GM18505 (cell line): ENCODE data around the gene TRPM3.
A peak's percentile ranks its signal among the peaks of the same experiment; 100 is the strongest.

Source experiments
- ATAC-seq: cut with Tn5 transposase; IDR thresholded peaks from one replicate; pipeline ENCODE4 v1.9.1; 2021; ENCODE audit not compliant: unreplicated experiment
- POLR2A ChIP-seq: IDR thresholded peaks from 4 replicates; pipeline ENCODE4 v1.6.1; 2011; ENCODE audit warnings: borderline replicate concordance; ENCODE audit not compliant: insufficient read depth, insufficient read length; ENCODE audit errors: extremely low read depth

Gene TRPM3

GRCh38 chr9:70941191-70941590 lies 180.2 kb downstream of the TRPM3 start:
- no peak for TF ChIP-seq POLR2A
- ATAC-seq = no peak

DNA sequence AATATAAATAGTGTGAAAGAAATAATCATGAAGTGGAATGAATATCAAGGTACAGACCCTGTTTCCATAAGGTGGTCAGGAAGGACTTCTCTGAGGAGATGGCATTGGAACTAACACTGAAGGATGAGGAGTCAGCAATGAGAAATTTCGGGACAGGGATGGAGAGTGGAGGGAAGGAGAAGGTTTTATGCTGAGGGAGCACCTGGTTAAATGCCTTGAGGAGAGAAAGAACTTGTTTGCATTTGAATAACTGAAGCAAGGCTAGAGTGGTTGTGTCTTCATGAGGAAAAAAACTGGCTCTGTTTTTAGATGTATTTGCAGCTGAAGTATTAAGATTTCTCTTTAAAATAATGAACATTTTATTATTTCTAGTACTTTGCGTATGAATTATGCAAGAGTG lies 180.8 kb downstream of the TRPM3 start:
- ATAC-seq = no peak
- no peak for TF ChIP-seq POLR2A

GRCh38 chr9:70936536-70936935 lies 184.9 kb downstream of the TRPM3 start:
- no peak for ATAC-seq
- TF ChIP-seq POLR2A = no peak

DNA sequence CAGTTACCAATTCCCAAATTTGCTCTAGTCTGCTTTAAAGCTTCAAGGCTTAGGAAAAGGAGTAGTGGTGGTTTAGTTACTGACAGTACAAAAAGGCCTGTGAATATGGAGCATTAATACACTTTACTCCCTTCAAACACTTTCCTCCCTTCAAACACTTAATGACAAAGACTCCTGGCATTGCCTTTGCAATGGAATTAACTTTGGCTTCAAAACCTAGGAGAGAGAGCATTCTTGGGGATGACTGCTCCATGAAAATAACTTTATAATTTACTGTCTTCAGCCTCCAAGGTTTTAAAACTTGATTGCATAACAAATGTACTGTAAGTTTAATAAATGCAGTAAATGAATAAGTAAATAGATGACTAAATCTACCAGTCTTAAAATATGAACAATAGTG lies 185.6 kb downstream of the TRPM3 start:
- TF ChIP-seq POLR2A = no peak
- ATAC-seq = no peak

GRCh38 chr9:70934642-70935041 lies 186.8 kb downstream of the TRPM3 start:
- no peak for TF ChIP-seq POLR2A
- ATAC-seq = no peak

DNA sequence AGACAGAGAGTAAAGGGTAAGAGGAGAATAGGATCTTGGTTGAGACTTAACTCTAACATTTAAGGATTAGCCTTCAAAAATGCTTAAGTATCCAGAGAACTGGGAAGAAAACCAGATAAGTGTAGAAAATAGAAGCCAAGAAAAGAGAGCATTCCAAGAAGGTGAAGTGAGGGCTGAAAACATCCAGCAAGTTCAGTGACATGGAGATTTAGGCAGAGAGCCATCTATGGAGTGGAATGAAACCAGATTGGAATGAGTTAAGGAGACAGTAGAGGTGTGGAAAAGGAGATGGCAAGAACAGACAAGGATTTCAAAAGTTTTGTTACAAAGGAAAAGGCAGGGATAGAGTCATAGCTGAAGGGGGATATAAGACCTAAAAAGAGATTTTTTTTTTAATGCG lies 188.1 kb downstream of the TRPM3 start:
- no peak for ATAC-seq
- TF ChIP-seq POLR2A = no peak

DNA sequence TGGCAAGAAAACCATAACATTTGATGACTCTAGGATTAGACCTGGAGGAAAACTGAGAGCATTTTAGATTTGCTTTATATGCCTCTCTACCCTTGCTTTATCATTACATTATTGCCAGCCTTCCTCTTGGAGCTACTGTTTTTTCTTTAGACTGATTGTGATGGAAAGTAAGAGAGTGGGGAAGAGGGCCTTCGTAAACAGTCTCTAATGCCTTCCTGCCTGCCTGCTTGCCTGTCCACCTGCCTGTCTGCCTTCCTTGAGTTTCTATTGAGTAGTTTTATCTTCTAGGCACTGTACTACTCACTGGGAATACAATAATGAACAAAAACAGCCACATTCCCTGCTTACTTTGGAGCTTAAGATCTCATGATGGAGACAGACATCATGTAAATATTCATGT lies 189.3 kb downstream of the TRPM3 start:
- no peak for ATAC-seq
- TF ChIP-seq POLR2A = no peak

- no peak for TF ChIP-seq POLR2A
- ATAC-seq = no peak
Observed at GRCh38 chr9:70927530-70927929, 193.9 kb downstream of the TRPM3 start.

GRCh38 chr9:70924895-70925547 lies 196.4 kb downstream of the TRPM3 start:
- no peak for TF ChIP-seq POLR2A
- peak; percentile 83 for ATAC-seq

DNA sequence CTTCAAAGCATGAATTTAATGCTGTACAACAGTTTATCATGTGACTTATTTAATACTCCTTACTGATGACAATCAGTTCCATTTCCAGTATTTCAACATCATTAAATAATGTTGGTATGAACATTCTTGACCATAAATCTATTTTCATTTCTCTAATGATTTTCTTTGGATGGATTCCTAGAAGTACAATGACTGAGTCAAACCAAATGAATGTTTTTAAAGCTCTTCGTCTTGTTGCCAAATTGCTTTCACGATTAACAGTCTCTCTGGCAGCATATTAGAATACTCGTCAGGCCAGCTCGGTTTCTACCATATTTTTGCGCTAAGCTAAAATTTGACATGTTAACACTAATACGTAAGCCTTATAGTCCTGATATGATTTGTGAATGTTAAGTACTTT lies 197.0 kb downstream of the TRPM3 start:
- no peak for TF ChIP-seq POLR2A
- no peak for ATAC-seq

- TF ChIP-seq POLR2A = no peak
- no peak for ATAC-seq
Observed at GRCh38 chr9:70923961-70924360, 197.5 kb downstream of the TRPM3 start.

GRCh38 chr9:70921136-70921535 lies 200.3 kb downstream of the TRPM3 start:
- no peak for ATAC-seq
- TF ChIP-seq POLR2A = no peak

DNA sequence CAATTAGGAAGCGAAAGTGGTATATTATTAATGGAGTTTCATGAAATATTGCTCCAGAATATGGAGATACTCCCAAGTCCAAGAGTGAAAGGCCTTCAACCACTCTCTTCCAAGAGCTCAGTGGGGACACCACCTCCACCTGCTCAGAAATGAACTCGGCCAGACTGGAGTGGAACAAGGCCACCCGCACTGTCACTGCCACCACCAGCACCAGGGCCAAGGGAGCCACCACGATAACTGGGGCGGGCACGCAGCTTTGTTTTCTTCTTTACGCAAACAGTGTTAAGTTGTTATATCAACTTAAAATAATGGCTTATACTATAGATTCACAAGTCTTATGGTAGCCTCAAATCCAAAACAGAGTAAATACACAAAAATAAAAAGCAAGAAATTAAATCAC lies 204.1 kb downstream of the TRPM3 start:
- no peak for ATAC-seq
- no peak for TF ChIP-seq POLR2A

DNA sequence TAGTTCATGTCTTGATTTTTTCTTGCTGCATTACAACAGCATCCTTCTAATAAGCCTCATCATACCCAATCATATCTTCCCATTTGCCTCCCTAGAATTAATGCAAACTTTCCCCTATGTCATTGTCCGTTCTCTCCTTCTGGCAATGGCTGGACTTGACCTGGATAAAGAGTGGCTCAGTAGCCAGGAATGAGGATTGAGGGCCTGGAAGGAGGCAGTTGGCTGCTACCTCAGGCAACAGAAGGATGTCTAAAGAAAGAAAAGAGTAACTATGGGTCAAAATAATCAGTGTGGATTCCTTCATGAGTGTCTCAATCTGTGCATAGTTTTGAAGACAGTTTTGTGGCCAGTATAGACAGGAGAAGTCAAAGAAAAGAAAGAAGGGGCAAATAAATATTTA lies 209.6 kb downstream of the TRPM3 start:
- no peak for ATAC-seq
- TF ChIP-seq POLR2A = no peak

DNA sequence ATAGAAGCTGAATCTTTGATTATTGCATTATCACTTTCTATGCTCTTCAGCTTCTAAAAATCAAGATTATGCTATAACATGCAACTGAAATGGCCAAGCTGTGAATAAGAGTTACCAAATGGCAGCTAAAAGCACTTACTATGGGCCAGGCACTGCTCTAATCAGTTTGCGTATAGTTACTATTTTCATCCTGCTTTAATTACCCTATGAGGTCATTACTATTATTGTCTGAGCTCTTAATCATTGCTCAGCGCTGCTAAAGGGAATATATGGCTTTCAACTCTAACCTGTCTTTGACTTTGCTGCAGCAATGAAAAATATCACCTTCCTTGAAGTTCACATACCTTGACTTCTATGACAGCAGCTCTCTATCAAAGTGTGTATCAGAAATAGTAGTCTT lies 210.8 kb downstream of the TRPM3 start:
- no peak for TF ChIP-seq POLR2A
- ATAC-seq = no peak
